ENCODE measurements around the gene RALGAPA1.
A peak's percentile ranks its signal among the peaks of the same experiment; 100 is the strongest.
"Not testable (repeated sequence)": the region's sequence is repeated elsewhere in the genome, so short reads cannot be mapped to it uniquely, and the experiment has no call there.

The RALGAPA1 gene

GRCh38 chr14:35695647-35696046 lies 113.4 kb downstream of the RALGAPA1 start:
- DNase-seq, result no peak

- DNase-seq, result no peak
Observed at GRCh38 chr14:35695072-35695471, 114.0 kb downstream of the RALGAPA1 start.

- no peak for DNase-seq
Observed at GRCh38 chr14:35689000-35689460, 120.1 kb downstream of the RALGAPA1 start.

GRCh38 chr14:35688126-35688826 lies 120.8 kb downstream of the RALGAPA1 start:
- no peak for DNase-seq

- DNase-seq, result peak; percentile 42
Observed at GRCh38 chr14:35687335-35687939, 121.7 kb downstream of the RALGAPA1 start.

- DNase-seq, result not testable (repeated sequence)
Observed at GRCh38 chr14:35683688-35684087, 125.4 kb downstream of the RALGAPA1 start.

- no peak for DNase-seq
Observed at GRCh38 chr14:35682802-35683201, 126.3 kb downstream of the RALGAPA1 start.

- DNase-seq, result no peak
Observed at GRCh38 chr14:35678403-35679028, 130.6 kb downstream of the RALGAPA1 start.

- no peak for DNase-seq
Observed at GRCh38 chr14:35669782-35670181, 139.3 kb downstream of the RALGAPA1 start.

GRCh38 chr14:35666429-35667043 lies 142.6 kb downstream of the RALGAPA1 start:
- DNase-seq, result no peak

GRCh38 chr14:35661875-35662274 lies 147.2 kb downstream of the RALGAPA1 start:
- no peak for DNase-seq

- DNase-seq, result no peak
Observed at GRCh38 chr14:35653045-35653444, 156.1 kb downstream of the RALGAPA1 start.

GRCh38 chr14:35643513-35643912 lies 165.6 kb downstream of the RALGAPA1 start:
- no peak for DNase-seq

GRCh38 chr14:35637851-35638250 lies 171.2 kb downstream of the RALGAPA1 start:
- no peak for DNase-seq

- DNase-seq, result no peak
Observed at GRCh38 chr14:35637269-35637668, 171.8 kb downstream of the RALGAPA1 start.

- DNase-seq, result no peak
Observed at GRCh38 chr14:35632676-35633075, 176.4 kb downstream of the RALGAPA1 start.

GRCh38 chr14:35632271-35632670 lies 176.8 kb downstream of the RALGAPA1 start:
- DNase-seq, result no peak

GRCh38 chr14:35631071-35631805 lies 177.9 kb downstream of the RALGAPA1 start:
- no peak for DNase-seq

- no peak for DNase-seq
Observed at GRCh38 chr14:35628989-35629388, 180.1 kb downstream of the RALGAPA1 start.

- not testable (repeated sequence) for DNase-seq
Observed at GRCh38 chr14:35626947-35627346, 182.1 kb downstream of the RALGAPA1 start.

GRCh38 chr14:35621996-35622395 lies 187.1 kb downstream of the RALGAPA1 start:
- DNase-seq, result not testable (repeated sequence)

GRCh38 chr14:35619998-35620397 lies 189.1 kb downstream of the RALGAPA1 start:
- DNase-seq, result not testable (repeated sequence)

- DNase-seq, result not testable (repeated sequence)
Observed at GRCh38 chr14:35619461-35619860, 189.6 kb downstream of the RALGAPA1 start.
